Kidney epithelial cell (primary cell): ENCODE measurements around the gene OR7C2. TPM values are rescaled to one million over a fixed set of nuclear protein-coding genes. Genes with fewer than 3 reads are reported as not detected.

ENCODE experiments used
- DNase-seq: peaks from one replicate; pipeline ENCODE4 v3.0.0-alpha.2; 2010; ENCODE audit warnings: low read depth
- H3K27me3 ChIP-seq: 2 replicates; pipeline ENCODE4 v1.6.0; 2011; ENCODE audit warnings: low read length; ENCODE audit not compliant: control insufficient read depth, insufficient read depth
- H3K36me3 ChIP-seq: 2 replicates; pipeline ENCODE4 v1.5.1; 2011; ENCODE audit warnings: low read length; ENCODE audit not compliant: control insufficient read depth, insufficient read depth
- H3K4me3 ChIP-seq: 2 replicates; pipeline ENCODE4 v1.5.1; 2011; ENCODE audit warnings: low read depth, mild to moderate bottlenecking, control low read depth, low read length
- total RNA-seq: library from RNA; depleted of rRNA; stranded (reverse); fragments of >200 nt; gene quantifications from 2 replicates; pipeline ENCODE4 v1.2.3, GENCODE V29; 2015
- TF ChIP-seq, protein P1 (sequence below): IDR thresholded peaks from 2 replicates; pipeline ENCODE4 v1.5.1; 2011; ENCODE audit warnings: mild to moderate bottlenecking, moderate library complexity, low read length, control low read depth, inconsistent platforms; ENCODE audit not compliant: insufficient read depth, poor library complexity, severe bottlenecking

OR7C2 gene
- not detected in 2 replicates for total RNA-seq

DNA sequence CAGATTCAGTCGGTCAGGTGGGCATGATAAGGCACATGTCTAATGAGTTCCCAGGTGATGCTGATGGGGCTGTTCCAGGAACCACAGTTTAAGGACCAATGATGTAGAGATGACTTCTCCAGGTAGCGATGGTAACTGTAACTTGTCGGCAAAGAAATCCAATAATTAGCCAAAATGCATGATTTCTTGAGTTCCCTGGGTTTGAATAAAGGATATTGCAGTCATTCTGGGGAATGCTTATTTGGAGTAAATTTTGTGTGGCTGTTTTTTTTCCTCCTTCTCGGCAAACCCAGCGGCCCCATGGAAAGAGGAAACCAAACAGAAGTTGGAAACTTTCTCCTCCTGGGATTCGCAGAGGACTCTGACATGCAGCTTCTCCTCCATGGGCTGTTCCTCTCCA is at the start of gene OR7C2:
TSS of gene OR7C2 (plus strand) at position 301 of the 400 bp plus-strand sequence. CDS start at position 301, 0 bp downstream.
- Histone ChIP-seq H3K4me3 (no peak within 1 kb of the TSS), H3K36me3 (no peaks in the 10 kb centered on the region), H3K27me3 (no peaks in the 10 kb centered on the region)
- DNase-seq, result no peak
- TF ChIP-seq, protein P1, sequence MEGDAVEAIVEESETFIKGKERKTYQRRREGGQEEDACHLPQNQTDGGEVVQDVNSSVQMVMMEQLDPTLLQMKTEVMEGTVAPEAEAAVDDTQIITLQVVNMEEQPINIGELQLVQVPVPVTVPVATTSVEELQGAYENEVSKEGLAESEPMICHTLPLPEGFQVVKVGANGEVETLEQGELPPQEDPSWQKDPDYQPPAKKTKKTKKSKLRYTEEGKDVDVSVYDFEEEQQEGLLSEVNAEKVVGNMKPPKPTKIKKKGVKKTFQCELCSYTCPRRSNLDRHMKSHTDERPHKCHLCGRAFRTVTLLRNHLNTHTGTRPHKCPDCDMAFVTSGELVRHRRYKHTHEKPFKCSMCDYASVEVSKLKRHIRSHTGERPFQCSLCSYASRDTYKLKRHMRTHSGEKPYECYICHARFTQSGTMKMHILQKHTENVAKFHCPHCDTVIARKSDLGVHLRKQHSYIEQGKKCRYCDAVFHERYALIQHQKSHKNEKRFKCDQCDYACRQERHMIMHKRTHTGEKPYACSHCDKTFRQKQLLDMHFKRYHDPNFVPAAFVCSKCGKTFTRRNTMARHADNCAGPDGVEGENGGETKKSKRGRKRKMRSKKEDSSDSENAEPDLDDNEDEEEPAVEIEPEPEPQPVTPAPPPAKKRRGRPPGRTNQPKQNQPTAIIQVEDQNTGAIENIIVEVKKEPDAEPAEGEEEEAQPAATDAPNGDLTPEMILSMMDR, result no peak

DNA sequence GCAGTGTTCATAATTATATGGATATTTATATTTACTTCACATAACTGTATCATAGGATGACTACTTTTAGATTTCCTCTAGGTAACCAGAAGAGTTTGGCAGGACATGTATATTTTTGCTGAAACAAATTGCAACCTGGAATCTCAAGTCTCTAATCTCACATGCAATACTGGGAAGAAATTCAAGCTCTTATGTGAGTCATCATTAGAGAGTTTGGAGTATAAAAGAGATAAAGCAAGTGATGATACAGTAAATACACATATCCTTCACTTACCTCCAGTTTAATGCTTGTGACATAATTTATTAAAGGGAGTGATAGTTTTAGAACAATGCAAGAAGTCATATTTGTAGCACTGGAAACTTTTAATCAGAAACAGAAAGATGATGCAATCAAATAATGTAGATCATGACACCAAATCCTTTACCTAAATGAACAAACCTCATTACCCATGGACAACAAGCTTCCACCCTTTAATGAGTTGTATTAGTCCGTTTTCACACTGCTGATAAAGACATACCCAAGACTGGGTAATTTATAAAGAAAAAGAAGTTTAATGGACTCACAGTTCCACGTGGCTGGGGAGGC is 39.5 kb upstream of the OR7C2 start:
- Histone ChIP-seq H3K27me3 (no peaks in the 10 kb centered on the region), H3K4me3 (no peak overlapping the region), H3K36me3 (no peaks in the 10 kb centered on the region)
- TF ChIP-seq, protein P1, result no peak
- no peak for DNase-seq

DNA sequence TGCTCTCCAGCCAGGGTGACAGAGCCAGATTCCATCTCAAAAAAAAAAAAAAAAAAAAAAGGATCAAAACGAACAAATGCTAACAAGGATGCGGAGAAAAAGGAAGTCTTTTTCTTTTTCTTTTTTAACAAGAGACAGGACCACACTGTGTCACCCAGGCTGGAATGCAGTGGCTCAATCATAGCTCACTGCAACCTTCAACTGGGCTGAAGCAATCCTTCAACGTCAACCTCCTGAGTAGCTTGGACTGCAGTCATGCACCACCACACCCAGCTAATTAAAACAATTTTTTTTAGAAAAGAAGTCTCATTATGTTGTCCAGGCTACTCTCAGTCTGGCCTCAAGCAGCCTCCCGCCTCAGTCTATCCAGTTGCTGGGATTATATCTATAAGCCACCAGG is 34.6 kb upstream of the OR7C2 start:
- no peaks in the 10 kb centered on the region for H3K27me3 ChIP-seq
- no peaks in the 10 kb centered on the region for H3K36me3 ChIP-seq
- H3K4me3 ChIP-seq, result no peak overlapping the region
- TF ChIP-seq, protein P1, result no peak
- DNase-seq, result no peak

DNA sequence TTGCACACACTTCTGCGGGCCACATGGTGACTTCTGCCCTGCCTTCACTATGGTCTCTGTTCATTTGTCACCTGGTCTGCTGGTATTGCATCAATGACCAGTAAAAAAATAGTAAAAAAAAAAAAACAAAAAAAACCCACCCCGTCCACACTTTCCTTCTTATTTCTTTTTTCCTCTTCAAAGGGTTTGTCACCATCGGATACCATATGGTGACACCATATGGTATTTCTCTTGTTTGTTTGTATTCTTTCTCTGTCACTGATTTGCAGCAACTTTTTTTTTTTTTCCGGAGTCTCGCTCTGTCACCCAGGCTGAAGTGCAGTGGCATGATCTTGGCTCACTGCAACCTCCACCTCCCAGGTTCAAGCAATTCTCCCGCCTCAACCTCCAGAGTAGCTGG is 26.2 kb upstream of the OR7C2 start:
- H3K27me3 ChIP-seq, result no peaks in the 10 kb centered on the region
- no peaks in the 10 kb centered on the region for H3K36me3 ChIP-seq
- no peak for DNase-seq
- TF ChIP-seq, protein P1, result no peak
- H3K4me3 ChIP-seq, result no peak overlapping the region

DNA sequence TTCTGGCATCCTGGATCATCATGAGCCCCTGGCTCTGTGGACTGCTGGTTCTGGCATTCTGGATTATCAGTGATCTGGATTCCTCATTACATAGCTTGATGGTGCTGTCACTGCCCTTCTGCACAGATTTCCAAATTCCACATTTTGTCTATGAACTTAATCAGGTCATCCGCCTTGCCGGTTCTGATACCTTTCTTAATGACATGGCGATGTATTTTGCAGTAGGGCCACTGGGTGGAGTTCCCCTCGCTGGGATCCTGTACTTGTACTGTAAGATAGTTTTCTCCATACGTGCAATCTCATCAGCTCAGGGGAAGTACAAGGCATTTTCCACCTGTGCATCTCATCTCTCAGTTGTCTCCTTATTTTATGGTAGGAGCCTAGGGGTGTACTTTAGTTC is 24.4 kb upstream of the OR7C2 start:
- H3K4me3 ChIP-seq, result no peak overlapping the region
- TF ChIP-seq, protein P1, result no peak

DNA sequence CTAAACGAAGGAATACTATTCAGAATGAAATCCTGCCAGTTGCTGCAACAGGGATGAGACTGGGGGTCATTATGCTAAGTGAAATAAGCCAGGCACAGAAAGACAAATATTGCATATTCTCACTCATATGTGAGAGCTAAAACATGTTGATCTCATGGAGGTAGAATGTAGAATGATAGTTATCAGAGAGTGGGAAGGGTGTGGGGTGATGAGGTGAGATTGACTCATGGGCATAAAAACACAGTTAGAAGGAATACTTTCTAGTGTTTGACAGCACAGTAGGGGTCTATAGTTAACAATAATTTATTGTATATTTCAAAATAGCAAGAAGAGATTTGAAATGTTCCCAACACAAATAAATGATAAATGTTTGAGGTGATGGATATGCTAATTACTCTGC is 7.8 kb upstream of the OR7C2 start:
- Histone ChIP-seq H3K36me3 (no peaks in the 10 kb centered on the region), H3K27me3 (no peaks in the 10 kb centered on the region), H3K4me3 (no peak overlapping the region)
- DNase-seq, result no peak
- TF ChIP-seq, protein P1, result no peak

More for the DNA sequence above, 24.4 kb upstream of the OR7C2 start:
- Histone ChIP-seq H3K27me3 (no peaks in the 10 kb centered on the region), H3K36me3 (no peaks in the 10 kb centered on the region)
- DNase-seq, result no peak
